ENCODE measurements around the gene SIRT6.
"Not testable (repeated sequence)": the region's sequence is repeated elsewhere in the genome, so short reads cannot be mapped to it uniquely, and the experiment has no call there.

The SIRT6 gene

GRCh38 chr19:4225885-4226284 lies 43.5 kb upstream of the SIRT6 start:
- no peak for TF ChIP-seq CTCF (IDR thresholded peaks at IDR 0.05)
- no peak overlapping the region for H3K4me3 ChIP-seq (ENCODE audit: low read depth in 1 of 2, low read length in 1 of 2)
- no peak overlapping the region for H3K27ac ChIP-seq

GRCh38 chr19:4224470-4224869 lies 42.1 kb upstream of the SIRT6 start:
- Histone ChIP-seq H3K36me3 (no peaks in the 10 kb centered on the region), H3K27ac (no peak overlapping the region), H3K4me3 (ENCODE audit: low read depth in 1 of 2, low read length in 1 of 2) (no peak overlapping the region), H3K9me3 (no peaks in the 10 kb centered on the region), H3K4me1 (ENCODE audit: control insufficient read depth in 1 of 2, insufficient read depth in 1 of 2, low read depth in 1 of 2, low read length in 1 of 2) (no peaks in the 10 kb centered on the region), H3K27me3 (peaks cover 16% of the 10 kb centered on the region)
- TF ChIP-seq CTCF (IDR thresholded peaks at IDR 0.05), result no peak

More at GRCh38 chr19:4225885-4226284, 43.5 kb upstream of the SIRT6 start:
- no peaks in the 10 kb centered on the region for H3K9me3 ChIP-seq
- no peaks in the 10 kb centered on the region for H3K36me3 ChIP-seq
- H3K27me3 ChIP-seq, result peaks cover 22% of the 10 kb centered on the region
- H3K4me1 ChIP-seq (ENCODE audit: control insufficient read depth in 1 of 2, insufficient read depth in 1 of 2, low read depth in 1 of 2, low read length in 1 of 2), result no peaks in the 10 kb centered on the region

GRCh38 chr19:4220188-4220587 lies 37.8 kb upstream of the SIRT6 start:
- Histone ChIP-seq H3K36me3 (no peaks in the 10 kb centered on the region), H3K4me1 (ENCODE audit: control insufficient read depth in 1 of 2, insufficient read depth in 1 of 2, low read depth in 1 of 2, low read length in 1 of 2) (no peaks in the 10 kb centered on the region), H3K27me3 (no peaks in the 10 kb centered on the region), H3K4me3 (ENCODE audit: low read depth in 1 of 2, low read length in 1 of 2) (no peak overlapping the region), H3K27ac (no peak overlapping the region), H3K9me3 (no peaks in the 10 kb centered on the region)
- TF ChIP-seq CTCF (IDR thresholded peaks at IDR 0.05), result no peak

GRCh38 chr19:4218523-4218922 lies 36.2 kb upstream of the SIRT6 start:
- not testable (repeated sequence) for H3K4me3 ChIP-seq (ENCODE audit: low read depth in 1 of 2, low read length in 1 of 2); H3K9me3 ChIP-seq; H3K4me1 ChIP-seq (ENCODE audit: control insufficient read depth in 1 of 2, insufficient read depth in 1 of 2, low read depth in 1 of 2, low read length in 1 of 2); H3K27ac ChIP-seq; H3K27me3 ChIP-seq; H3K36me3 ChIP-seq

GRCh38 chr19:4217429-4218264 lies 35.3 kb upstream of the SIRT6 start:
- no peaks in the 10 kb centered on the region for H3K36me3 ChIP-seq
- no peaks in the 10 kb centered on the region for H3K4me1 ChIP-seq (ENCODE audit: control insufficient read depth in 1 of 2, insufficient read depth in 1 of 2, low read depth in 1 of 2, low read length in 1 of 2)
- no peak overlapping the region for H3K27ac ChIP-seq
- H3K4me3 ChIP-seq (ENCODE audit: low read depth in 1 of 2, low read length in 1 of 2), result no peak overlapping the region
- no peaks in the 10 kb centered on the region for H3K9me3 ChIP-seq
- no peak for TF ChIP-seq CTCF (IDR thresholded peaks at IDR 0.05)
- H3K27me3 ChIP-seq, result no peaks in the 10 kb centered on the region

- Histone ChIP-seq H3K27me3 (peaks cover 4% of the 10 kb centered on the region), H3K27ac (no peak overlapping the region), H3K9me3 (no peaks in the 10 kb centered on the region), H3K36me3 (no peaks in the 10 kb centered on the region), H3K4me1 (ENCODE audit: control insufficient read depth in 1 of 2, insufficient read depth in 1 of 2, low read depth in 1 of 2, low read length in 1 of 2) (no peaks in the 10 kb centered on the region), H3K4me3 (ENCODE audit: low read depth in 1 of 2, low read length in 1 of 2) (no peak overlapping the region)
- TF ChIP-seq CTCF (IDR thresholded peaks at IDR 0.05), result no peak
Observed at GRCh38 chr19:4216846-4217245, 34.5 kb upstream of the SIRT6 start.

All from neutrophil (primary cell).